AG04450 (cell line): ENCODE results near the gene PKNOX2. TPM values are rescaled to one million over a fixed set of nuclear protein-coding genes. Genes with fewer than 3 reads are reported as not detected.

ENCODE experiments used
- CTCF ChIA-PET: fragments of 300-600, 350-600 bp; formaldehyde crosslinking; extraction: SDS; loops from one replicate; lab custom pipeline; 2022; ENCODE audit warnings: antibody characterized with exemption, inconsistent platforms; lab: Charles Lee
- POLR2A ChIA-PET: fragments of 350-600 bp; formaldehyde crosslinking; extraction: SDS; loops from one replicate; lab custom pipeline; 2021; ENCODE audit warnings: antibody characterized with exemption, inconsistent platforms; lab: Yijun Ruan, JAX
- DNase-seq: peaks from one replicate; pipeline ENCODE4 v3.0.0-alpha.2; 2011; ENCODE audit warnings: low read depth, low spot score
- H3K27ac ChIP-seq: one replicate; pipeline ENCODE4 v1.5.1; 2012; ENCODE audit warnings: low read depth, low read length, control low read depth
- H3K27me3 ChIP-seq: one replicate; pipeline ENCODE4 v1.6.0; 2012; ENCODE audit warnings: low read length; ENCODE audit not compliant: control insufficient read depth, insufficient read depth
- H3K4me3 ChIP-seq: 2 replicates; pipeline ENCODE4 v1.5.1; 2011; ENCODE audit warnings: mild to moderate bottlenecking, low read depth, low read length, control low read depth
- H3K9me3 ChIP-seq: 2 replicates; pipeline ENCODE4 v1.5.1; 2012; ENCODE audit warnings: low read length; ENCODE audit not compliant: control insufficient read depth, insufficient read depth
- polyA plus RNA-seq: library from polyadenylated mRNA; depleted of rRNA; stranded (reverse); fragments of >200 nt; gene quantifications from 2 replicates; pipeline ENCODE4 v1.2.3, GENCODE V29; 2011
- TF ChIP-seq, protein P1 (sequence below): IDR thresholded peaks from 2 replicates; pipeline ENCODE4 v1.5.1; 2011; ENCODE audit warnings: low read depth, low read length, control low read depth, inconsistent platforms

Gene PKNOX2
- polyA plus RNA-seq, 1 experiment = 3.0 TPM

DNA sequence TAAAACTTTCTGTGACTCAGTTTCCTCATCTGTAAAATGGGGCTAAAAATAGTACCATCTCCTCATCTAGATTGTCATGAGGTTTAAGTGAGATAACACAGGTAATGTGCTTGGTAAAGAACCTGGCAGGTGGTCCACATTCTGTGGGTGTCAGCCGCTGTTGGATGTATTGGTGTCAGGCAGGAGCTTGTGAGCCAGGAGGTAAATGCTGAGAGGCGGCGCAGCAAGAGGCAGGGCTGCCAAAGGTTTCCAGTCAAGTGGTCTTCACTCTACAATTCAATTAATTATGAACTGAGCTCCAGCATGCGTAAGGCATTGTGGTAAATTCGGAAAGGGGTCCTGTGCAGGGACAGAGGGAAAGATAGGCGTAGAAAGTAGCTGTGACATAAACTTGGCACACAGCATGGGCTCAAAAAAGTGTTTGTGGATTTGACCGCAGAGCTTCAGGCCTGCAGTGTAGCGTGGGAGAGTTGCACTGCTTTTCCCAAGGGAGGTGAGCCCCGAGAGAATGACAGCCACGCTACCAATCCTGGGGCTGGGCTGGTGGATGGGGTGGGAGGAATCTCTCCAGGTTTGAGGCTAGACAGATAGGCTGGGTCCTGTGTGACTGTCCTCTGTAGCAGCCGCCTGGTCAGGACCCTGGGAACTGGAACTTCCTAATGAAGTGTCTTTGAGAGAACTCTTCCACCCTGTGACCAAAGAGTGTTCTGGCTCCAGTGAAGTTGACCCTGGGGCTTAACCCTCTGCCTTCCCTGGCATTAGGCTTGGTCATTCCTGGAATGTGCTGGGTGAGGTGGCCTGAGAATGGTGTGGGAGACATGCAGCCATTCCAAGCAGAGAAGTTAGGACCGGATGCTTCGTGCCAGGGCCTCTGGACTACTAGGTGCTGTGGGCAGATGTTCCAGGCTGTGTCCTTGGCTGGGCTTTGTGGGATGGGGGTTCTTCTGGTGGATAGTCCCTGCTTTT lies 209.2 kb downstream of the PKNOX2 start:
- CTCF ChIA-PET = interaction anchor here (0.8 to 3.4 kb wide), 4 partner anchors 10 to 232 kb away, joined by 3 to 15 read pairs (median 6); no protein-coding TSS in a partner anchor
- TF ChIP-seq, protein P1, sequence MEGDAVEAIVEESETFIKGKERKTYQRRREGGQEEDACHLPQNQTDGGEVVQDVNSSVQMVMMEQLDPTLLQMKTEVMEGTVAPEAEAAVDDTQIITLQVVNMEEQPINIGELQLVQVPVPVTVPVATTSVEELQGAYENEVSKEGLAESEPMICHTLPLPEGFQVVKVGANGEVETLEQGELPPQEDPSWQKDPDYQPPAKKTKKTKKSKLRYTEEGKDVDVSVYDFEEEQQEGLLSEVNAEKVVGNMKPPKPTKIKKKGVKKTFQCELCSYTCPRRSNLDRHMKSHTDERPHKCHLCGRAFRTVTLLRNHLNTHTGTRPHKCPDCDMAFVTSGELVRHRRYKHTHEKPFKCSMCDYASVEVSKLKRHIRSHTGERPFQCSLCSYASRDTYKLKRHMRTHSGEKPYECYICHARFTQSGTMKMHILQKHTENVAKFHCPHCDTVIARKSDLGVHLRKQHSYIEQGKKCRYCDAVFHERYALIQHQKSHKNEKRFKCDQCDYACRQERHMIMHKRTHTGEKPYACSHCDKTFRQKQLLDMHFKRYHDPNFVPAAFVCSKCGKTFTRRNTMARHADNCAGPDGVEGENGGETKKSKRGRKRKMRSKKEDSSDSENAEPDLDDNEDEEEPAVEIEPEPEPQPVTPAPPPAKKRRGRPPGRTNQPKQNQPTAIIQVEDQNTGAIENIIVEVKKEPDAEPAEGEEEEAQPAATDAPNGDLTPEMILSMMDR = no peak
- H3K27ac ChIP-seq = no peak overlapping the region
- no peaks in the 10 kb centered on the region for H3K9me3 ChIP-seq
- no peak overlapping the region for H3K4me3 ChIP-seq
- POLR2A ChIA-PET = no interaction called here
- H3K27me3 ChIP-seq = peaks cover 9% of the 10 kb centered on the region
- DNase-seq = no peak

DNA sequence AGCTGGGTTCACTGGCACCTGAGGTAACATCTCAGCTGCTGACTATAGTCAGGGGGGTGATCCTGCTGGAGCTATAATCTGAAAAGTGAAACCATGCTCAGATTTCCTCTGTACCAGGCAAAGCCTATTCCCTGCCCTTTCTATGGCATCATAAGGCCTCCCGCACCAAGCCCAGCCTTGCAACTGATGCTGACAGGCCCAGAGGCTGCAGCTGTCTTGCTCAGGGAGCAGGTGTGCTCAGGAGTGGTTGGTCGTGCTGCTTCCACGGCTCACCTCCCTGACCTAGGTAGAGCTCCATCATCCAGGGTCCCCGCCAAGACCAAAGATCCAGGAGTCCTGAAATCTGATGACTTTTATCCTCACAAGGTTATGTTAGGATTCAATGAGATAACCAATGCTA lies 209.8 kb downstream of the PKNOX2 start:
- Histone ChIP-seq H3K27ac (no peak overlapping the region), H3K4me3 (no peak overlapping the region), H3K27me3 (peaks cover 9% of the 10 kb centered on the region), H3K9me3 (no peaks in the 10 kb centered on the region)
- no peak for DNase-seq
- CTCF ChIA-PET = interaction anchor here (0.9 to 3.4 kb wide), 3 partner anchors 26 to 30 kb away, joined by 3 to 15 read pairs (median 3); no protein-coding TSS in a partner anchor
- POLR2A ChIA-PET = no interaction called here
- TF ChIP-seq, protein P1 = no peak

DNA sequence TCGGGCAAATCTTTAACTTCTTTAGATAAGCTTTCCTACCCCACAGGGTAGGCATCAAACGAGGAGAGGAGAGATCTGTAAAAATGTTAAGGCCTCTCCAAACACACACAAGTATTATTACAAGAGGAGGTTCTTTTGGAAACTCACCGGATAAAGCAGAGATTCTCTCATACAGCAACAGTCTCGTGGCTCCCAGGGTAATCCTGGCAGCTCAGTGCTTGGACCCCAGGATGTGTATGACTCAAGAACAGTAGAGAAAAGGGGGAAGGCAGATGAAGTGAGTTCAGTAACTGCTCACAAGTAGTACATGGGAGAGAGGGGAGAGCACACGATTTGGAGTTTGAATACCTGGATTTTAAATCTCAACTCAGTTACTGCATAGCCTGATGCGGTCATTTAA lies 210.6 kb downstream of the PKNOX2 start:
- Histone ChIP-seq H3K4me3 (no peak overlapping the region), H3K27ac (no peak overlapping the region), H3K27me3 (peaks cover 9% of the 10 kb centered on the region), H3K9me3 (no peaks in the 10 kb centered on the region)
- POLR2A ChIA-PET = no interaction called here
- TF ChIP-seq, protein P1 = no peak
- no peak for DNase-seq
- CTCF ChIA-PET = interaction anchor here (0.9 to 3.4 kb wide), 2 partner anchors 29 kb away, joined by 3 to 15 read pairs; no protein-coding TSS in a partner anchor

DNA sequence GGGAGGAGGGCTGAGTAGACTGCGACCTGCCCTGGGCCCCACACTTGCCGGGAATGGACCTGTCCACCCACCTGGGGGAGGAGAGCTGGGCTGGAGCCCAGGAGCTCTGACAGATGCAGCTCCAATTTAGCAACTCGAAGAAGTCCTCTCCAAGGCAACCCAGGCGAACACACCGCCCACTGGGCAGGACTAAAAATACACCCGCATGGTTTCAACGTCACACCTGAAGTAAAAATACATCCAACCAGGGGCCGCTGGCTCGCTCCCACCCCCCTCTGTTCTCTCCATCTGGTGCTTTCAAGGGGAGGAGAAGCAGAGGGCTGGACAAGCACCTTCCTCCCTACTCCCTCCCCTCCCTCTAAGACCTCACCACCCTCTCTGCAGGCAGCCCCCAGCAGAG lies 211.6 kb downstream of the PKNOX2 start:
- Histone ChIP-seq H3K9me3 (no peaks in the 10 kb centered on the region), H3K27ac (no peak overlapping the region), H3K27me3 (peaks cover 6% of the 10 kb centered on the region), H3K4me3 (no peak overlapping the region)
- TF ChIP-seq, protein P1 = no peak
- ChIA-PET POLR2A (no interaction called here), CTCF (interaction anchor here (0.6 kb wide), 1 partner anchor 42 kb away, joined by 3 read pairs; no protein-coding TSS in a partner anchor)
- no peak for DNase-seq

DNA sequence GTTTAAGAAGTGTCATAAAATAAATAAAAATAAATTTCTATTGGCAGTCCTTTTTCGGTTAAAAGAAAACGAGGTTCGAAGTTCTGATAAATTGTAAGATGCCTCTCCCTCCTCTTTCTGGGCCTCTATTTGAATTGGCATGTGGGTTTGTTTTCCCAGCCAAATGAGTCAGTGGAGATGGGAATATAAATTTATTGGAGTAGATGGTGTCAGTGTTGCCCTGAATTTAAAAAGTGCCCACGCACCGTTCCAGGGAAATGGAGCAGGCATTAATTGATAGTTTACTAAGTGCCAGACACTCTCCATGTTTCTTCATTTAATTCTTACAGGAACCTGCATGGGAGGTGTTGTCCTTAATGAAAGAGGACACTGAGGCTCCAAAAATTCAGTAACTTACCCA lies 212.3 kb downstream of the PKNOX2 start:
- DNase-seq = no peak
- H3K27me3 ChIP-seq = peaks cover 4% of the 10 kb centered on the region
- POLR2A ChIA-PET = no interaction called here

More for the DNA sequence above, 212.3 kb downstream of the PKNOX2 start:
- TF ChIP-seq, protein P1 = no peak
- H3K27ac ChIP-seq = no peak overlapping the region
- CTCF ChIA-PET = interaction anchor here (0.6 kb wide), 1 partner anchor 43 kb away, joined by 3 read pairs; no protein-coding TSS in a partner anchor
- H3K4me3 ChIP-seq = no peak overlapping the region
- no peaks in the 10 kb centered on the region for H3K9me3 ChIP-seq
